Neural cell (in vitro differentiated cells): ENCODE results near the gene EVL. TPM values are rescaled to one million over a fixed set of nuclear protein-coding genes. Genes with fewer than 3 reads are reported as not detected.
"Not testable (repeated sequence)": the region's sequence is repeated elsewhere in the genome, so short reads cannot be mapped to it uniquely, and the experiment has no call there.

Source experiments
- H2AFZ ChIP-seq: fragments of 200-600, 300-800 bp; sonication (generic), shearing (Covaris generic); 2 replicates; pipeline ENCODE4 v1.6.0; 2014; ENCODE audit warnings: low read depth, mild to moderate bottlenecking, antibody characterized with exemption, low read length, moderate library complexity
- H3F3A ChIP-seq: fragments of 200-600 bp; shearing (Covaris generic); 2 replicates; pipeline ENCODE4 v1.6.1; 2016; ENCODE audit warnings: mild to moderate bottlenecking, moderate library complexity, mixed read lengths, antibody characterized with exemption, low read length; ENCODE audit not compliant: insufficient read depth, poor library complexity, severe bottlenecking
- H3K27ac ChIP-seq: fragments of 200-600, 300-800 bp; sonication (generic), shearing (Covaris generic); 2 replicates; pipeline ENCODE4 v1.5.1; 2014; ENCODE audit warnings: mild to moderate bottlenecking, low read length, moderate library complexity
- H3K27me3 ChIP-seq: fragments of 300-800, 200-600 bp; sonication (generic), shearing (Covaris generic); 2 replicates; pipeline ENCODE4 v1.6.0; 2014; ENCODE audit warnings: mild to moderate bottlenecking, low read depth, low read length, moderate library complexity; ENCODE audit not compliant: insufficient read depth
- H3K36me3 ChIP-seq: fragments of 300-800, 200-600 bp; sonication (generic), shearing (Covaris generic); 2 replicates; pipeline ENCODE4 v1.5.1; 2014; ENCODE audit warnings: mild to moderate bottlenecking, antibody characterized with exemption, low read length, moderate library complexity; ENCODE audit not compliant: insufficient read depth
- H3K4me2 ChIP-seq: fragments of 300-800, 200-600 bp; sonication (generic), shearing (Covaris generic); 2 replicates; pipeline ENCODE4 v1.6.0; 2014; ENCODE audit warnings: mild to moderate bottlenecking, low read length
- H3K4me3 ChIP-seq: fragments of 300-800, 200-600 bp; sonication (generic), shearing (Covaris generic); 2 replicates; pipeline ENCODE4 v1.5.1; 2014; ENCODE audit warnings: mild to moderate bottlenecking, low read length, moderate library complexity
- H3K79me2 ChIP-seq: fragments of 200-600 bp; shearing (Covaris generic); replicated peaks from 2 replicates; pipeline ENCODE4 v1.6.0; 2014; ENCODE audit warnings: mild to moderate bottlenecking, low read length, moderate library complexity; ENCODE audit not compliant: insufficient read depth
- H3K9ac ChIP-seq: fragments of 300-800, 200-600 bp; sonication (generic), shearing (Covaris generic); 2 replicates; pipeline ENCODE4 v1.6.1; 2016; ENCODE audit warnings: mild to moderate bottlenecking, low read length, mixed read lengths
- H3K9me2 ChIP-seq: fragments of 200-600 bp; shearing (Covaris generic); 2 replicates; pipeline ENCODE4 v1.6.1; 2016; ENCODE audit warnings: mild to moderate bottlenecking, low read length, mixed read lengths; ENCODE audit not compliant: insufficient read depth
- H3K9me3 ChIP-seq: fragments of 200-600, 300-800 bp; sonication (generic), shearing (Covaris generic); 2 replicates; pipeline ENCODE4 v1.6.1; 2016; ENCODE audit warnings: mild to moderate bottlenecking, mixed run types, low read length, moderate library complexity, mixed read lengths
- H4K20me1 ChIP-seq: fragments of 200-600 bp; shearing (Covaris generic); 2 replicates; pipeline ENCODE4 v1.6.1; 2016; ENCODE audit warnings: mild to moderate bottlenecking, mixed run types; ENCODE audit not compliant: insufficient read depth
- CTCF ChIP-seq: fragments of 450-650 bp; IDR thresholded peaks from 2 replicates; pipeline ENCODE4 v1.5.1; 2014; ENCODE audit warnings: antibody characterized with exemption, mild to moderate bottlenecking, moderate library complexity; ENCODE audit not compliant: poor library complexity, severe bottlenecking
- EP300 ChIP-seq: fragments of 450-650 bp; conservative IDR thresholded peaks from 2 replicates; pipeline ENCODE4 v1.6.1; 2014; ENCODE audit warnings: antibody characterized with exemption, mild to moderate bottlenecking, moderate library complexity; ENCODE audit not compliant: poor library complexity, severe bottlenecking
- EZH2 ChIP-seq: fragments of 200-600, 300-800 bp; shearing (Covaris generic), sonication (generic); IDR thresholded peaks from 2 replicates; pipeline ENCODE4 v1.6.1; 2014; ENCODE audit warnings: antibody characterized with exemption, low read length, borderline replicate concordance, mild to moderate bottlenecking; ENCODE audit not compliant: insufficient read depth, poor library complexity, severe bottlenecking
- MXI1 ChIP-seq: fragments of 450-650 bp; conservative IDR thresholded peaks from 2 replicates; pipeline ENCODE4 v1.6.1; 2014; ENCODE audit warnings: antibody characterized with exemption, mild to moderate bottlenecking; ENCODE audit not compliant: poor library complexity, severe bottlenecking
- POLR2AphosphoS5 ChIP-seq: IDR thresholded peaks from 2 replicates; pipeline ENCODE4 v1.6.1; 2012
- RAD21 ChIP-seq: fragments of 450-650 bp; conservative IDR thresholded peaks from 2 replicates; pipeline ENCODE4 v1.6.1; 2014; ENCODE audit warnings: antibody characterized with exemption, mild to moderate bottlenecking, moderate library complexity
- REST ChIP-seq: IDR thresholded peaks from 2 replicates; pipeline ENCODE4 v1.6.1; 2012; ENCODE audit warnings: borderline replicate concordance
- TAF1 ChIP-seq: IDR thresholded peaks from 2 replicates; pipeline ENCODE4 v1.6.1; 2012; ENCODE audit warnings: low read depth
- polyA plus RNA-seq: library from polyadenylated mRNA; depleted of rRNA; stranded (reverse); fragments of >200 nt; gene quantifications from 2 replicates; pipeline ENCODE4 v1.2.3, GENCODE V29; 2014

The EVL gene
- polyA plus RNA-seq, 1 donor from 2014 or later: 387 TPM

- Histone ChIP-seq H2AFZ (no peak overlapping the region), H3K27ac (no peak overlapping the region), H3F3A (no peaks in the 10 kb centered on the region), H3K27me3 (no peaks in the 10 kb centered on the region), H3K4me2 (no peak overlapping the region), H3K4me3 (no peak overlapping the region), H3K79me2 (peaks cover 62% of the 10 kb centered on the region), H3K9ac (no peak overlapping the region), H4K20me1 (peaks cover 5% of the 10 kb centered on the region), H3K9me3 (no peaks in the 10 kb centered on the region), H3K9me2 (no peaks in the 10 kb centered on the region), H3K36me3 (no peaks in the 10 kb centered on the region)
- no peak for TF ChIP-seq REST
- TF ChIP-seq EZH2: no peak
- TF ChIP-seq RAD21: no peak
- TF ChIP-seq CTCF: no peak
- TF ChIP-seq POLR2AphosphoS5: no peak
- no peak for TF ChIP-seq TAF1
- no peak for TF ChIP-seq EP300
Observed at GRCh38 chr14:100063314-100063941, 1.8 kb upstream of the EVL start.

GRCh38 chr14:100064335-100065092, 708 bp upstream of the EVL start:
- H3K4me2 ChIP-seq, H3K4me3 ChIP-seq, H4K20me1 ChIP-seq, H3K9me3 ChIP-seq, H2AFZ ChIP-seq, H3F3A ChIP-seq, H3K9ac ChIP-seq, H3K9me2 ChIP-seq, H3K27me3 ChIP-seq, H3K27ac ChIP-seq, H3K36me3 ChIP-seq: not testable (repeated sequence)
- peaks cover 56% of the 10 kb centered on the region for H3K79me2 ChIP-seq

- Histone ChIP-seq H3K9me3 (no peaks in the 10 kb centered on the region), H3K36me3 (no peaks in the 10 kb centered on the region), H2AFZ (no peak overlapping the region), H3K4me3 (no peak overlapping the region), H4K20me1 (peaks cover 5% of the 10 kb centered on the region), H3F3A (no peaks in the 10 kb centered on the region), H3K9me2 (no peaks in the 10 kb centered on the region), H3K27me3 (no peaks in the 10 kb centered on the region), H3K27ac (no peak overlapping the region), H3K79me2 (peaks cover 54% of the 10 kb centered on the region), H3K9ac (no peak overlapping the region), H3K4me2 (no peak overlapping the region)
- TF ChIP-seq RAD21: no peak
- no peak for TF ChIP-seq REST
- TF ChIP-seq MXI1: no peak
- TF ChIP-seq CTCF: no peak
- no peak for TF ChIP-seq EZH2
- no peak for TF ChIP-seq POLR2AphosphoS5
- TF ChIP-seq EP300: no peak
Observed at GRCh38 chr14:100065942-100066574, 836 bp downstream of the EVL start.
